ENCODE data around the gene KIAA0319L. TPM values are rescaled to one million over a fixed set of nuclear protein-coding genes. Genes with fewer than 3 reads are reported as not detected.

The KIAA0319L gene
- total and polyA plus RNA-seq, 2 donors (not counting 3 experiments of a cell fraction or from before 2014, with no cell fraction given), result 31.4 to 43.4 TPM

DNA sequence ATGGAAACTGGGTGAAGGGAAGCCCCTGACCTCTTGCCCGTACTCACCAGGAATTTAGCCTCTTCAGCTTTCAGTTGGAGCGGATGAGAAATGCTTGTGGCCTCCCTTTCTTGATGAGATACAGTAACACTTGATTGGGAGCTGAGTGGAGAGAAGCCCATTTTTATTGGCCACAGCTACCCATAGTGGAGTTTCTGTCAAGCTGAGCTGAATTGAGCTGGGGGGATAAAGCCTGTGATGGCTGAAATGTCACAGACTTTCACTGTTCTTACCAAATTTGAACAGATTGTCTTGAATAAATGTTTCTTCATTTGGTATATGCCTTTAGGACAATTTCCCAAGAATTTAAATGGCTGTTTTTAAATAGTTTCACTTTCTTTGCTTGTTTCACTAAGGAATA, 162.8 kb downstream of the KIAA0319L start:
- intact Hi-C loops (cut with micrococcal nuclease), result no loop called here

More for the DNA sequence above, 162.8 kb downstream of the KIAA0319L start:
- H3K4me3 ChIP-seq (replicated peaks in 1 of 3; ENCODE audit: insufficient read depth in 1 of 3, low read depth in 1 of 3, low read length in 3 of 3), result no peak overlapping the region
- H2AFZ ChIP-seq (ENCODE audit: low read depth, low read length), result no peak overlapping the region
- H3K9me3 ChIP-seq (replicated peaks; ENCODE audit: control insufficient read depth, insufficient read depth, low read length), result no peaks in the 10 kb centered on the region
- H3K9me1 ChIP-seq (replicated peaks; ENCODE audit: control insufficient read depth, extremely low read depth, insufficient read depth, low read length), result no peaks in the 10 kb centered on the region
- dilution Hi-C loops (cut with MboI; ENCODE audit: extremely low pct_ligation_motif_present, low sequenced_read_pairs), result no loop called here
- no TSS peak for BruUV-seq (replicated peaks)
- H4K20me1 ChIP-seq (replicated peaks; ENCODE audit: control insufficient read depth, extremely low read depth, insufficient read depth, low read length), result no peaks in the 10 kb centered on the region
- TF ChIP-seq, protein P1, sequence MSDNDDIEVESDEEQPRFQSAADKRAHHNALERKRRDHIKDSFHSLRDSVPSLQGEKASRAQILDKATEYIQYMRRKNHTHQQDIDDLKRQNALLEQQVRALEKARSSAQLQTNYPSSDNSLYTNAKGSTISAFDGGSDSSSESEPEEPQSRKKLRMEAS (IDR thresholded peaks at IDR 0.05; ENCODE audit: insufficient read depth, insufficient read length), result no peak
- no peak for TF ChIP-seq FOS (IDR thresholded peaks at IDR 0.05; ENCODE audit: borderline replicate concordance, insufficient read depth, low read length)
- no peak for TF ChIP-seq POLR2AphosphoS5 (IDR thresholded peaks at IDR 0.05; ENCODE audit: insufficient read depth, low read depth, low read length)
- TF ChIP-seq POLR2A (IDR thresholded peaks at IDR 0.05; ENCODE audit: low read depth, low read length), result no peak
- no peak for TF ChIP-seq EZH2 (IDR thresholded peaks at IDR 0.05; ENCODE audit: borderline replicate concordance, low read depth, low read length, severe bottlenecking)
- TF ChIP-seq JUN (IDR thresholded peaks at IDR 0.05; ENCODE audit: borderline replicate concordance, insufficient read depth, insufficient read length, low read depth), result no peak
- no peak for TF ChIP-seq MYC (IDR thresholded peaks at IDR 0.05; ENCODE audit: low read depth, low read length)
- no peak for TF ChIP-seq GATA2 (IDR thresholded peaks at IDR 0.05; ENCODE audit: insufficient read depth, insufficient read length, low read depth, low read length)
- no peak for TF ChIP-seq CTCF (IDR thresholded peaks at IDR 0.05; ENCODE audit: extremely low read depth in 1 of 2, insufficient read depth in 1 of 2, low read depth in 1 of 2, low read length in 2 of 2)
- peaks cover 13 to 25% of the 10 kb centered on the region in 2 experiments for H3K36me3 ChIP-seq (ENCODE audit: control insufficient read depth in 2 of 2, extremely low read depth in 1 of 2, insufficient read depth in 2 of 2, low read length in 2 of 2)
- DNase-seq (ENCODE audit: low read depth, low spot score) (no peak), FAIRE-seq (no peak)
- H3K27ac ChIP-seq (ENCODE audit: insufficient read depth, low read depth, low read length), result no peak overlapping the region
- H3K4me2 ChIP-seq (ENCODE audit: insufficient read depth, low read length), result no peak overlapping the region
- no peaks in the 10 kb centered on the region for H3K79me2 ChIP-seq (ENCODE audit: control insufficient read depth, insufficient read depth, low read length)
- H3K4me1 ChIP-seq (ENCODE audit: control insufficient read depth, extremely low read depth, insufficient read depth, low read length), result no peaks in the 10 kb centered on the region
- ChIA-PET POLR2A (no interaction called here), CTCF (interaction anchor here (0.8 kb wide), 1 partner anchor 16 kb away, joined by 3 read pairs; no protein-coding TSS in a partner anchor)
- H3K27me3 ChIP-seq (ENCODE audit: control insufficient read depth in 2 of 2, insufficient read depth in 2 of 2, low read length in 2 of 2), result no peaks in the 10 kb centered on the region
- no peak overlapping the region for H3K9ac ChIP-seq (replicated peaks; ENCODE audit: extremely low read depth, insufficient read depth, low read length)
